ENCODE results near the gene ADPGK. TPM values are rescaled to one million over a fixed set of nuclear protein-coding genes. Genes with fewer than 3 reads are reported as not detected.
"Not testable (repeated sequence)": the region's sequence is repeated elsewhere in the genome, so short reads cannot be mapped to it uniquely, and the experiment has no call there.

Gene ADPGK
- total and polyA plus RNA-seq, 12 donors: 27.7 to 97.1 (median 46.5) TPM

DNA sequence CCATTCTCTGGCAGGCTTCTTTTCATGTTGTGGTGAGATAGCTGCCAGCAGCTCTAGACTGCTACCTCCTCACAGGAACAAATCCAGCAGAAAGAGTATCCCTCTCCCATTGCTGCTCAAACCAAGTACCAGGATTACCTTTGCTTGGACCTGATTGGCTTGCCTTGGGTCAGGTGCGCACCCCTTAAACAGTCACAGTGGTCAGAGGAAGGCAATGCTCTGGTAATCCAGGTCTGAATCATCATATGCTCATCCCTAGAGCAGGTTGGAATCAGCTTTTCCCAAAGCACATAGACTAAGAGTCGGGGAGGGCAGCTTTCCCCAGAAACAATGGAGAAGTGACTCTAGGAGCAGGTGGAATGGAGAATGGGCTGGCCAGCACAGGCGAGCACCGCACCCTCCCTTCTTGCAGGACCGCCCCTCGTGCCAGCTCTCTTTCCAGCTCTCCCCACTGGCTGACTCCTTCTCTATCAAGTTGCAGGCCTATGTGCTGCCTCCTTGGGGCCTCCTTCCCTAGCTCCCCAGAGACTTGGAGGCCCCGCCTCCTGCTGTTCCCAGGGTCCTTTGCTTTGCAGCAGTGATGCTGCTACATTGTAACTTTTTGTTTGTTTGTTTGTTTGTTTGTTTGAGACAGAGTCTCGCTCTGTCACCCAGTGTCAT, 29.9 kb upstream of the ADPGK start:
- TF ChIP-seq, protein P1, sequence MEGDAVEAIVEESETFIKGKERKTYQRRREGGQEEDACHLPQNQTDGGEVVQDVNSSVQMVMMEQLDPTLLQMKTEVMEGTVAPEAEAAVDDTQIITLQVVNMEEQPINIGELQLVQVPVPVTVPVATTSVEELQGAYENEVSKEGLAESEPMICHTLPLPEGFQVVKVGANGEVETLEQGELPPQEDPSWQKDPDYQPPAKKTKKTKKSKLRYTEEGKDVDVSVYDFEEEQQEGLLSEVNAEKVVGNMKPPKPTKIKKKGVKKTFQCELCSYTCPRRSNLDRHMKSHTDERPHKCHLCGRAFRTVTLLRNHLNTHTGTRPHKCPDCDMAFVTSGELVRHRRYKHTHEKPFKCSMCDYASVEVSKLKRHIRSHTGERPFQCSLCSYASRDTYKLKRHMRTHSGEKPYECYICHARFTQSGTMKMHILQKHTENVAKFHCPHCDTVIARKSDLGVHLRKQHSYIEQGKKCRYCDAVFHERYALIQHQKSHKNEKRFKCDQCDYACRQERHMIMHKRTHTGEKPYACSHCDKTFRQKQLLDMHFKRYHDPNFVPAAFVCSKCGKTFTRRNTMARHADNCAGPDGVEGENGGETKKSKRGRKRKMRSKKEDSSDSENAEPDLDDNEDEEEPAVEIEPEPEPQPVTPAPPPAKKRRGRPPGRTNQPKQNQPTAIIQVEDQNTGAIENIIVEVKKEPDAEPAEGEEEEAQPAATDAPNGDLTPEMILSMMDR (IDR thresholded peaks at IDR 0.05): no peak
- no peak for TF ChIP-seq POLR2A (IDR thresholded peaks at IDR 0.05)
- Histone ChIP-seq H3K4me1 (replicated peaks in 1 of 2) (peaks cover 0 to 3% of the 10 kb centered on the region in 2 donors), H3K27me3 (no peaks in the 10 kb centered on the region), H3K27ac (no peak overlapping the region), H3K9me3 (replicated peaks in 1 of 3) (no peaks in the 10 kb centered on the region), H3K36me3 (replicated peaks in 1 of 2) (no peaks in the 10 kb centered on the region), H3K4me3 (no peak overlapping the region)
- no peak for DNase-seq
- intact Hi-C loops (cut with DNase I): no loop called here
- WGBS, 4 donors: 75 to 90% (median 77%) methylated on average over 8 of the region's 8 CpGs

DNA sequence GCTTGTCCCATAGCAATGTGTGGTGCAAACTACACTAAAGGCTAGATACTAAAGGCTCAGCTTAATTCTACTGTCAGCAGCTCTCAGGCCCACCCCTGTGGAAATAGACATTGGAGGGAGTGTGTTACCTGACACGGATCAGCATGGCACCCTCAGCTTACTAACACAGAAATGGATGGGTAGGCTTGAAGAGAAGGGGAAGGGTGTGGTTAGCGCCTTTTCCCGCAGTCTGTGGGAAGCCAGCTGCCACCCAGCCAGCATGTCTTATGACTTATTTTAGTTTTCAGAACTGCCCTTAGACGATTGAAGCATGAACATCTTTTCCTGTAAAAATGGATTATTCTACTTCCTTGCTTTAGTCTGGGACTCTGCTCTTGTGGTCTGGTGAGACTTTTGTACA, 25.8 kb upstream of the ADPGK start:
- Histone ChIP-seq H3K27ac (no peak overlapping the region), H3K36me3 (replicated peaks in 1 of 2) (no peaks in the 10 kb centered on the region), H3K4me1 (replicated peaks in 1 of 2) (no peaks in the 10 kb centered on the region), H3K4me3 (no peak overlapping the region), H3K27me3 (no peaks in the 10 kb centered on the region), H3K9me3 (replicated peaks in 1 of 3) (no peaks in the 10 kb centered on the region)
- DNase-seq: no peak
- intact Hi-C loops (cut with DNase I): no loop called here
- WGBS, 4 donors: 71 to 76% (median 73%) methylated on average over 4 of the region's 4 CpGs
- no peak for TF ChIP-seq POLR2A (IDR thresholded peaks at IDR 0.05)
- TF ChIP-seq, protein P1 (IDR thresholded peaks at IDR 0.05): no peak

DNA sequence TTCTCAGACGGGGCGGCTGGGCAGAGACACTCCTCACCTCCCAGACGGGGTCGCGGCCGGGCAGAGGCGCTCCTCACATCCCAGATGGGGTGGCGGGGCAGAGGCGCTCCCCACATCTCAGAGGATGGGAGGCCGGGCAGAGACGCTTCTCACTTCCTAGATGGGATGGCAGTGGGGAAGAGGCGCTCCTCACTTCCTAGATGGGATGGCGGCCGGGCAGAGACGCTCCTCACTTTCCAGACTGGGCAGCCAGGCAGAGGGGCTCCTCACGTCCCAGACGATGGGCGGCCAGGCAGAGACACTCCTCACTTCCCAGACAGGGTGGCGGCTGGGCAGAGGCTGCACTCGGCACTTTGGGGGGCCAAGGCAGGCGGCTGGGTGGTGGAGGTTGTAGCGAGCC, 23.8 kb upstream of the ADPGK start:
- H3K36me3 ChIP-seq (replicated peaks in 1 of 2); DNase-seq; H3K27me3 ChIP-seq; H3K9me3 ChIP-seq (replicated peaks in 1 of 3); intact Hi-C loops (cut with DNase I); H3K4me1 ChIP-seq (replicated peaks in 1 of 2); H3K4me3 ChIP-seq; H3K27ac ChIP-seq: not testable (repeated sequence)
- 90 to 99% (median 93%) methylated on average over 11 to 22 of the region's 22 CpGs; no CpG with 5 or more reads in 1 of the 4 donors for WGBS, 4 donors

DNA sequence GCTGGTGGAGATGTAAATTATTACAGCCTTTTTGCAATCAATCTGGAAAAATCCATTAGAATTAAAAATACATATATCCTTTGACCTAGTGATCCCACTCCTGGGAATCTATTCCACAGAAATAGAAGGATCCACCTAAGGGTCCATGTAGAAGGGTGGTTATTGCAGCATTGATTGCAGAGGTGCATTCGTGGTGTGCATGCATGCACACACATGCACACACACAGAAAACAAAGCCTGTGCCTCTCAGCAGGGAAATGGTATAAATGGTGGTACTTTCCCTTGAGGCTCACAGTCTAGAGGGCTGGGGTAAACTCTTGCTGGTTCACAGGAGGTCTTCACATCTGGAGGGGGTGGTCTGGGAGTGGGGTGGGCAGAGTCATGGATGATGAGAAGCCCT, 19.4 kb upstream of the ADPGK start:
- no peak overlapping the region for H3K4me3 ChIP-seq
- no peaks in the 10 kb centered on the region for H3K4me1 ChIP-seq (replicated peaks in 1 of 2)
- H3K9me3 ChIP-seq (replicated peaks in 1 of 3): no peaks in the 10 kb centered on the region
- H3K27me3 ChIP-seq: no peaks in the 10 kb centered on the region
- intact Hi-C loops (cut with DNase I): no loop called here
- no peaks in the 10 kb centered on the region for H3K36me3 ChIP-seq (replicated peaks in 1 of 2)
- TF ChIP-seq, protein P1 (IDR thresholded peaks at IDR 0.05): no peak
- no peak for TF ChIP-seq POLR2A (IDR thresholded peaks at IDR 0.05)
- DNase-seq: no peak
- no peak overlapping the region for H3K27ac ChIP-seq
- 65 to 83% (median 71%) methylated on average over 1 of the region's 1 CpG for WGBS, 4 donors
